Fibroblast of lung (primary cell): ENCODE data around the gene TPH1. TPM values are rescaled to one million over a fixed set of nuclear protein-coding genes. Genes with fewer than 3 reads are reported as not detected.

Experiments used
- DNase-seq, 2 donors: peaks; one replicate each; pipeline versions ENCODE4 v3.0.0 to v3.0.0-alpha.2; 2010; ENCODE audit warnings: low read depth in 2 of 2
- H2AFZ ChIP-seq: 2 replicates; pipeline ENCODE4 v1.5.1; 2012; ENCODE audit warnings: low read length, control low read depth, inconsistent platforms
- H3K27ac ChIP-seq: 2 replicates; pipeline ENCODE4 v1.5.1; 2011; ENCODE audit warnings: low read length, control low read depth; ENCODE audit not compliant: insufficient read depth
- H3K27me3 ChIP-seq: 2 replicates; pipeline ENCODE4 v1.5.1; 2011; ENCODE audit warnings: mild to moderate bottlenecking, low read length; ENCODE audit not compliant: control insufficient read depth, insufficient read depth
- H3K36me3 ChIP-seq: 2 replicates; pipeline ENCODE4 v1.5.1; 2011; ENCODE audit warnings: low read length; ENCODE audit not compliant: control insufficient read depth, insufficient read depth
- H3K4me1 ChIP-seq: 2 replicates; pipeline ENCODE4 v1.5.1; 2011; ENCODE audit warnings: low read length; ENCODE audit not compliant: control insufficient read depth, insufficient read depth; ENCODE audit errors: extremely low read depth
- H3K4me2 ChIP-seq: 2 replicates; pipeline ENCODE4 v1.5.1; 2011; ENCODE audit warnings: low read length, control low read depth; ENCODE audit not compliant: insufficient read depth; ENCODE audit errors: extremely low read depth
- H3K4me3 ChIP-seq, 4 experiments: fragments of 200-600 bp in 1 of 4; sonication (generic) in 1 of 4; replicated peaks in 1 of 4; 2 replicates each; pipeline ENCODE4 v1.5.1; 2011 to 2016; ENCODE audit warnings: low read length in 4 of 4, low read depth in 3 of 4, mild to moderate bottlenecking in 3 of 4, control low read depth in 2 of 4, inconsistent platforms in 1 of 4, mixed read lengths in 1 of 4; ENCODE audit not compliant: insufficient read depth in 1 of 4; ENCODE audit errors: control extremely low read depth in 1 of 4
- H3K79me2 ChIP-seq: 2 replicates; pipeline ENCODE4 v1.5.1; 2012; ENCODE audit warnings: mild to moderate bottlenecking, low read length, inconsistent platforms; ENCODE audit not compliant: control insufficient read depth, insufficient read depth
- H3K9ac ChIP-seq: 2 replicates; pipeline ENCODE4 v1.5.1; 2011; ENCODE audit warnings: mild to moderate bottlenecking, low read length, control low read depth; ENCODE audit not compliant: insufficient read depth
- H3K9me3 ChIP-seq: 2 replicates; pipeline ENCODE4 v1.5.1; 2012; ENCODE audit warnings: low read depth, low read length; ENCODE audit not compliant: control insufficient read depth, insufficient read depth
- H4K20me1 ChIP-seq: 2 replicates; pipeline ENCODE4 v1.5.1; 2011; ENCODE audit warnings: low read length; ENCODE audit not compliant: control insufficient read depth, insufficient read depth; ENCODE audit errors: extremely low read depth
- EZH2 ChIP-seq: IDR thresholded peaks from 2 replicates; pipeline ENCODE4 v1.5.1; 2012; ENCODE audit warnings: low read length, control low read depth, mild to moderate bottlenecking; ENCODE audit errors: missing control alignments
- polyA plus RNA-seq, 2 donors: library from polyadenylated mRNA; depleted of rRNA in 1 of 2; stranded (reverse) in 1 of 2; unstranded in 1 of 2; fragments of >200 nt; gene quantifications; 2 replicates each; pipeline ENCODE4 v1.2.1, GENCODE V29; 2011 to 2012; ENCODE audit warnings: missing spikeins in 1 of 2
- total RNA-seq: library from RNA; depleted of rRNA; stranded (reverse); fragments of >200 nt; gene quantifications from 2 replicates; pipeline ENCODE4 v1.2.1, GENCODE V29; 2014
- TF ChIP-seq, protein P1 (sequence below), 2 donors: IDR thresholded peaks in 1 of 2; conservative IDR thresholded peaks in 1 of 2; 1 replicate in 1 of 2; 2 replicates in 1 of 2; pipeline ENCODE4 v1.5.1; 2011 to 2012; ENCODE audit warnings: low read length in 2 of 2, control low read depth in 1 of 2, inconsistent platforms in 1 of 2, low read depth in 1 of 2, mild to moderate bottlenecking in 1 of 2

TPH1 gene
- total and polyA plus RNA-seq, 2 donors (not counting 1 experiment from before 2014, with no cell fraction given) = under 0.01 to 0.16 TPM

DNA sequence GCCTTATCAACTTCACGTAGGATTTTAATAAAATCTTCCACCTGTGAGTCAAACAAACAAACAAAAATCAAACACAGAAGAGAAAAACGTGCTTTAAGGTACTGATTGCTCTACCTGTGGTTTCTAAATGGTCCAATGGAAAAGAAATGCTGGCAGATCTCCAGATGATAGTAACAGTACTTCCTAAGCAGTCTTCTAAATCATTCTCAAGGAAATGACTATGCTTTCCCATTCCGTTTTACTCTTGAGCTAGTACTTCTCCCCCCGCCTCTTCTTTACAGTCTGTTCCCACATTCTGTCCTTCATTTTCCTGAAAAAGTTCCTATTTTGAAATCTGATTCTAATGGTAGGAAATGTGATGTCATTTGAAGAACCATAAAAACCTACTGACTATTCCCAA, 34.4 kb upstream of the TPH1 start:
- Histone ChIP-seq H2AFZ (no peak overlapping the region), H4K20me1 (no peaks in the 10 kb centered on the region), H3K79me2 (no peaks in the 10 kb centered on the region), H3K36me3 (no peaks in the 10 kb centered on the region), H3K27ac (no peak overlapping the region), H3K9me3 (no peaks in the 10 kb centered on the region), H3K9ac (no peak overlapping the region), H3K4me2 (no peak overlapping the region), H3K4me3 (no peak overlapping the region), H3K27me3 (no peaks in the 10 kb centered on the region), H3K4me1 (no peaks in the 10 kb centered on the region)
- no peak for DNase-seq
- TF ChIP-seq, protein P1, sequence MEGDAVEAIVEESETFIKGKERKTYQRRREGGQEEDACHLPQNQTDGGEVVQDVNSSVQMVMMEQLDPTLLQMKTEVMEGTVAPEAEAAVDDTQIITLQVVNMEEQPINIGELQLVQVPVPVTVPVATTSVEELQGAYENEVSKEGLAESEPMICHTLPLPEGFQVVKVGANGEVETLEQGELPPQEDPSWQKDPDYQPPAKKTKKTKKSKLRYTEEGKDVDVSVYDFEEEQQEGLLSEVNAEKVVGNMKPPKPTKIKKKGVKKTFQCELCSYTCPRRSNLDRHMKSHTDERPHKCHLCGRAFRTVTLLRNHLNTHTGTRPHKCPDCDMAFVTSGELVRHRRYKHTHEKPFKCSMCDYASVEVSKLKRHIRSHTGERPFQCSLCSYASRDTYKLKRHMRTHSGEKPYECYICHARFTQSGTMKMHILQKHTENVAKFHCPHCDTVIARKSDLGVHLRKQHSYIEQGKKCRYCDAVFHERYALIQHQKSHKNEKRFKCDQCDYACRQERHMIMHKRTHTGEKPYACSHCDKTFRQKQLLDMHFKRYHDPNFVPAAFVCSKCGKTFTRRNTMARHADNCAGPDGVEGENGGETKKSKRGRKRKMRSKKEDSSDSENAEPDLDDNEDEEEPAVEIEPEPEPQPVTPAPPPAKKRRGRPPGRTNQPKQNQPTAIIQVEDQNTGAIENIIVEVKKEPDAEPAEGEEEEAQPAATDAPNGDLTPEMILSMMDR (conservative IDR thresholded peaks at IDR 0.05 in 1 of 2, IDR thresholded peaks at IDR 0.05 in 1 of 2; ENCODE audit: low read depth in 1 of 2, low read length in 2 of 2) = no peak
- no peak for TF ChIP-seq EZH2

DNA sequence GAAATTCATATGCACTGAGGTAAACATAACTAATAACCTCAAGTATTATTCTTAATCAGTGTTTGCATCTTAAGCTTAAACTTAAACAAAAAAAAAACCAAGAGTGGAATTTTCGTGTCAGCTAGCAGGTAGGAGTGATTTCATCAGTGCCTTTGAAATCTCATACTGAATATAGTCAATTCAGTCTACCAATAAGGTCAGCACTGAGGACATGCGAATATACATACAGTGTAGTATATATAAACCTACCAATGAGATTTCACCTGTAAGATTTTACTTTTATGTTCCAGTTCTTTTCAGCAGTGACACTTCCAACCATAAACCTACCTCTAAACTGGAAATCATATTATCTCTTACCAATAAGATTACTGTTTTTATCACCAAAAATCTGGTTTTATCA, 32.8 kb upstream of the TPH1 start:
- no peak for TF ChIP-seq EZH2
- TF ChIP-seq, protein P1 (conservative IDR thresholded peaks at IDR 0.05 in 1 of 2, IDR thresholded peaks at IDR 0.05 in 1 of 2; ENCODE audit: low read depth in 1 of 2, low read length in 2 of 2) = no peak

DNA sequence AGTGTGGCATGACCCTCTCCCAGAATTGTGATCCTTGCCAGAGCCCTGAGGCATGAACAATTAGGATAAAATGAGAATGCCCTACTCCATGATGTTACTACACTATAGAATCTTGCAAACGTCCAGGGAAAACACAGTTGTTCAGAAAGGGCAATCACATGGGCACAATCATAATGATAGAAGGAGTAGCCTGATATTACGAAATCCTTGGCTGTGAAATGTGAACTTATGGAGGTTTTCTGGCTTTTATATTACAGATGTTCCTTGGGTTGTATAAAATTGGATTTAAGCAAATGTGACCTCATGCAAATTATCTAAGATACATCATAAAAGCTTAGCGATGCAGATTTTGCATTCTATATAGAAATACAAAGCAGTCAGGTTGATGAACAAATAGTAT, 29.4 kb upstream of the TPH1 start:
- TF ChIP-seq, protein P1 (conservative IDR thresholded peaks at IDR 0.05 in 1 of 2, IDR thresholded peaks at IDR 0.05 in 1 of 2; ENCODE audit: low read depth in 1 of 2, low read length in 2 of 2) = no peak
- no peak for TF ChIP-seq EZH2
- no peaks in the 10 kb centered on the region for H3K9me3 ChIP-seq
- H4K20me1 ChIP-seq = no peaks in the 10 kb centered on the region
- no peaks in the 10 kb centered on the region for H3K27me3 ChIP-seq
- H3K4me1 ChIP-seq = no peaks in the 10 kb centered on the region
- no peak for DNase-seq
- H3K4me2 ChIP-seq = no peak overlapping the region
- H3K36me3 ChIP-seq = no peaks in the 10 kb centered on the region
- H3K9ac ChIP-seq = no peak overlapping the region
- H3K79me2 ChIP-seq = no peaks in the 10 kb centered on the region
- H3K4me3 ChIP-seq = no peak overlapping the region
- H2AFZ ChIP-seq = no peak overlapping the region
- H3K27ac ChIP-seq = no peak overlapping the region

More for the DNA sequence above, 32.8 kb upstream of the TPH1 start:
- Histone ChIP-seq H3K79me2 (no peaks in the 10 kb centered on the region), H4K20me1 (no peaks in the 10 kb centered on the region), H3K4me2 (no peak overlapping the region), H3K9me3 (no peaks in the 10 kb centered on the region), H2AFZ (no peak overlapping the region), H3K9ac (no peak overlapping the region), H3K4me1 (no peaks in the 10 kb centered on the region), H3K4me3 (no peak overlapping the region), H3K36me3 (no peaks in the 10 kb centered on the region), H3K27me3 (no peaks in the 10 kb centered on the region), H3K27ac (no peak overlapping the region)
- DNase-seq = no peak
